GM19099 (cell line): ENCODE results near the gene UNC13B.
A peak's percentile ranks its signal among the peaks of the same experiment; 100 is the strongest.

ENCODE experiments used
- POLR2A ChIP-seq: IDR thresholded peaks from 3 replicates; pipeline ENCODE4 v1.6.1; 2011; ENCODE audit warnings: low read depth; ENCODE audit not compliant: insufficient read length; ENCODE audit errors: extremely low read depth

UNC13B gene

GRCh38 chr9:35161713-35162604, at the start of gene UNC13B:
Gene UNC13B, plus strand, starts transcription at chr9:35162009. Its CDS starts 275 bp downstream, at chr9:35162284.
- peak; percentile 38 for TF ChIP-seq POLR2A

GRCh38 chr9:35112257-35113020, 49.4 kb upstream of the UNC13B start:
- TF ChIP-seq POLR2A: no peak

- TF ChIP-seq POLR2A: no peak
These were observed 47.5 kb upstream of the UNC13B start for GRCh38 chr9:35114113-35114839.

GRCh38 chr9:35114840-35115628, 46.8 kb upstream of the UNC13B start:
- peak; percentile 28 for TF ChIP-seq POLR2A

- TF ChIP-seq POLR2A: peak; percentile 37
These were observed 45.9 kb upstream of the UNC13B start, which contains the start of gene ATOSB for GRCh38 chr9:35115680-35116538. Gene ATOSB, minus strand, starts transcription at chr9:35115862. Its CDS starts 7,588 bp downstream, at chr9:35108274.

GRCh38 chr9:35116539-35116897, 45.3 kb upstream of the UNC13B start:
- TF ChIP-seq POLR2A: no peak

GRCh38 chr9:35116898-35117551, 44.8 kb upstream of the UNC13B start:
- TF ChIP-seq POLR2A: no peak

GRCh38 chr9:35134920-35135319, 26.9 kb upstream of the UNC13B start:
- TF ChIP-seq POLR2A: no peak

- TF ChIP-seq POLR2A: no peak
These were observed 25.8 kb upstream of the UNC13B start for GRCh38 chr9:35135988-35136387.

- no peak for TF ChIP-seq POLR2A
These were observed 24.9 kb upstream of the UNC13B start for GRCh38 chr9:35136866-35137265.

- TF ChIP-seq POLR2A: no peak
These were observed 21.7 kb upstream of the UNC13B start for GRCh38 chr9:35140093-35140492.

- no peak for TF ChIP-seq POLR2A
These were observed 19.8 kb upstream of the UNC13B start for GRCh38 chr9:35142037-35142436.

GRCh38 chr9:35152926-35153325, 8.9 kb upstream of the UNC13B start:
- TF ChIP-seq POLR2A: no peak
